ENCODE results near the gene UEVLD.

The UEVLD gene

DNA sequence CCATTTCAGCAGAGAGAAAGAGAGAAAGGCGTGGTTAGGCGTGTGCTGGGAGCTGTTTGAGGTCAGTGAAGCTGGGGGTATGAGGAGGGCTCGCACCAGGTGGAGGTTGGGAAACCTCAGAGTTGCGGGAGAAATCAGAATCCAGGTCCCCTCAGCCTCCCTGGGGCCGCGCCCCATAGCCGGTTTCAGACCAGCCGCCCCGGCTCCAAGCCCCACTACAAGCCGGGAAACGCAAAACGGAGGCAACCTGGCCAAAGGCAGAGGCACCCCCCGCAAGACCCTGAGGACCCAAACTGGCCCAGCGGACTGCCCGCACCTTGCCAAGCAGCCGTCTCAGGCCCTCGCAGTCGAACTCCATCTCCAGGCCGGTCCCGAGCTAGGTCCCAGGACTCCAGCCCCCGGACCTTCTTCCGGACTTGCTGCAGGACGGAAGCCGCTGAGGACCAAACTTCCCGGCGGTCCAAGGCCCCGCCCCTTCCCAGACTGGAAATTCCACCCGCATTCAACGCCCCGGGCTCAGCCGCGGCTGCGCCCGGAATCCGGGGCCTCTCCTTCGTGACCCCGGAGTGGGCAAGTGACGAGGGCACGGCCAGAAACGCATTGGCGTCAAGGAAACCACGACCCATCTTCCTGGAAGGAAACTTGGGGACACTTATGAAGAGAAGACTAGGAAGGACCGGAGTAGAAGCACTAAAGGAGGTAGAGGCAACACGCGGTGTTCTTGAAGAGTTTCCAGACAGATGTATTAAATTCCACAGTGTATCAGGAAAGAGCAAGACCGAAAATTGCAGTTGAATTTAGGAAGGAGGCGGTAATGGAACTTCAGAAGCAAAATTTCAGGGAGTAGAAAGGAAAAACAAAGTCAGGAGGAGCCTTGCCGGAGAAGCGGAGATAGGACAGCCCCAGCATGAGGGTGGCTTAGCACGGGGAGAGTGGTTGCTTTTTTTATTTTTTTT, at the start of gene UEVLD:
Gene UEVLD, minus strand, starts transcription at position 438 of the 956 bp plus-strand sequence. Its CDS starts 80 bp downstream, at position 358.
- peak; percentile 68 for DNase-seq (ENCODE audit: low read depth)

GRCh38 chr11:18634140-18635032, 45.9 kb upstream of the UEVLD start, which contains the start of gene SPTY2D1:
Gene SPTY2D1 (minus strand): TSS chr11:18634342. CDS start chr11:18634257, 85 bp downstream.
- peak within 1 kb of the TSS; percentile 99 for H3K4me3 ChIP-seq (ENCODE audit: low read length)
- DNase-seq (ENCODE audit: low read depth): peak; percentile 96
- no peak for TF ChIP-seq CTCF (conservative IDR thresholded peaks at IDR 0.05; ENCODE audit: low read depth, low read length)

More for the DNA sequence above, at the start of gene UEVLD:
- H3K4me3 ChIP-seq (ENCODE audit: low read length): peak within 1 kb of the TSS; percentile 98
- TF ChIP-seq CTCF (conservative IDR thresholded peaks at IDR 0.05; ENCODE audit: low read depth, low read length): no peak

DNA sequence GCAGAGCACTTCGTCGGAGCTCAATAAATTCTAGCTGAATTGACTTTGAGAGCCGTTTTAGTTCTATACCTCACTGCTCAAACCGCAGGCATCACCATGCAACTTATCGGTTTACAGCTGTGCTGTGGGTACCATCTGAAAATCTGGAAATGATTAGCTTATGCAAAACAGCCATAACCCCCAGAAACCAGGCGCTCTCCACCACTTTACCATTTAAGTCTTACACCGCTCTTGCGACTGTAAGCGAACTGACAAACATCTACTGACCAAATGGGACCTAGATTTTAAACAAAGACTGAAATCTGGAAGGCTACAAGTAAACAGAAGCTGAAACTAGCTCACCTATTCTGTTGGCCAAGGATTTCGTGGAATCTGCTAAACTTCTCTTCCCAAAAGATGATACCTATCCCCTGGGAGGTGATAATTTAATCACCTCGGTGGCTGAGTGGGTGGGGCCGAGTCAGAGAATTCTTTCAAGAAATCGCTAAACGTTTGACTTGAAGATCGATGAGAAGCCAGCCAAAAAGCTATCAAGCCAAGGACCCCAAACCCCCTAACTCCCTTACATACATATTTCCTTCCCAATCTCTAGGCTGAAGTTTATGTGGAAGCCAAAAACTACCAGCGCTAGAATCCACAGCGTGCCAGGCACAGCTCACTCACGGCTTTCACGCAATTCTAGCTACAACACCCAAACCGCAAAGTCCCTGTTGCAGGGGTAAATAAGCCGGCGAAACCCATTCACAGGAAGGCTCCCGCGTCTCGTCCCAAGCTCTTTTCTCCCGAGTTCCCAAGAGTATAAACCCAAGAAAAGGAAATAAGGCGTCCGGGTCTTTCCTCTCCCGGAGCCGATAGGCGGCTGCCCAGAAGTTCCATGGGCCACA, 45.0 kb upstream of the UEVLD start:
- H3K4me3 ChIP-seq (ENCODE audit: low read length): peak overlapping the region; percentile 99
- DNase-seq (ENCODE audit: low read depth): peak; percentile 2
- no peak for TF ChIP-seq CTCF (conservative IDR thresholded peaks at IDR 0.05; ENCODE audit: low read depth, low read length)

DNA sequence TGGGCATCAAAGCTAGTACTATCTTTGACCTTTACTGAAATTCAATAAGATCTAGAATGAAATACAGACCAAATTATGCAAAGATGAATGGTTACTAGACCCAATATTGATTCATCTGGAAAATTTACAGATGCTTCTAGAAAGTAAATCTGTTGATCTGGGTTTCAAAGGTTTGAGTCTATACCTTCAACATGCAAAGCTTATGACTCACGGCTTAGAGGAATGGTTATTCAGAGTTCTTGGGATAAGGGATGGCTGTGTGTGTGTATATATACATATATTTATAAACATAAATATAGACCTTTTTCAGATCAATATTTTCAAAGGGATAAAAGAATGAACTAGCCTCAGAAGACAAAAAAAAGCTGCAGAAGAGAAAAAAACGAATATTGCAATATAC, 44.3 kb upstream of the UEVLD start:
- peak overlapping the region; percentile 99 for H3K4me3 ChIP-seq (ENCODE audit: low read length)
- TF ChIP-seq CTCF (conservative IDR thresholded peaks at IDR 0.05; ENCODE audit: low read depth, low read length): no peak
- no peak for DNase-seq (ENCODE audit: low read depth)

DNA sequence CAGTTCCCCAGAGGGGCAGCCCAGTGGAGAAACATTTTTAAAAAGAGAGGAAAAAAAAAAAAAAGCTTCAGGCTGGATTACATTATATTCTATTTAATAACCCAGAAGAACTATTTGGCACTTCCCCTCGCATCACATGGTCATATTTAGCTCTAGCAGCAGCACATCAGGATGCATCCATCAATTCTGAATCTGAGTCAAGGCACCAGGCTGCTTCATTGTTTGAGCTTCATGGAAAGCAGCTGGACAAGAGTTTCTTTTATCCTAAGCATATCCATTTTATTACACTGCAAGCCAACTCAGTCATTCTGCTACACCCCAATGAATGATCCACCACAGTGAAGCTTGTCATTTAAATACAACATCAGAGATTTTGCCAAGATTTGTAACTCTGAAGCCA, 35.6 kb upstream of the UEVLD start:
- TF ChIP-seq CTCF (conservative IDR thresholded peaks at IDR 0.05; ENCODE audit: low read depth, low read length): no peak
- DNase-seq (ENCODE audit: low read depth): no peak
- no peak overlapping the region for H3K4me3 ChIP-seq (ENCODE audit: low read length)

DNA sequence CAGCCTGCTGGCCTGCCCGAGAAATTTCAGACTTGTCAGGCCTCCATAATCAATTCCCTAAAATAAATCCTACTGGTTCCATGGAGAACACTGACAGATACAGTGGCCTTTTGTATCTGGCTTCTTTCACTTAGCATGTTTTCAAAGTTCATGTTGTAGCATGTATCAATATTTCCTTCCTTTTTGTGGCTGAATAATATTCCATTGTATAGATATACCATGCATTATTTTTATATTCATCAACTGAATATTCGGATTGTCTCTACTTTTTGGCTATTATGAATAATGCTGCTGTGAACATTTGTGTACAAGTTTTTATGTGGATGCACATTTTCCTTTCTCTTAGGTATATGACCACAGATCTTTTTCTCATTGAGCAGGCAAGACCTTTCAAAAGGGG, 35.2 kb upstream of the UEVLD start:
- DNase-seq (ENCODE audit: low read depth): no peak
- TF ChIP-seq CTCF (conservative IDR thresholded peaks at IDR 0.05; ENCODE audit: low read depth, low read length): no peak
- no peak overlapping the region for H3K4me3 ChIP-seq (ENCODE audit: low read length)
